ENCODE results near the gene NDUFB8. TPM values are rescaled to one million over a fixed set of nuclear protein-coding genes. Genes with fewer than 3 reads are reported as not detected.
"Not testable (repeated sequence)": the region's sequence is repeated elsewhere in the genome, so short reads cannot be mapped to it uniquely, and the experiment has no call there.

NDUFB8 gene
- total RNA-seq, result 141 to 157 TPM (median 145 TPM) in 3 replicates

DNA sequence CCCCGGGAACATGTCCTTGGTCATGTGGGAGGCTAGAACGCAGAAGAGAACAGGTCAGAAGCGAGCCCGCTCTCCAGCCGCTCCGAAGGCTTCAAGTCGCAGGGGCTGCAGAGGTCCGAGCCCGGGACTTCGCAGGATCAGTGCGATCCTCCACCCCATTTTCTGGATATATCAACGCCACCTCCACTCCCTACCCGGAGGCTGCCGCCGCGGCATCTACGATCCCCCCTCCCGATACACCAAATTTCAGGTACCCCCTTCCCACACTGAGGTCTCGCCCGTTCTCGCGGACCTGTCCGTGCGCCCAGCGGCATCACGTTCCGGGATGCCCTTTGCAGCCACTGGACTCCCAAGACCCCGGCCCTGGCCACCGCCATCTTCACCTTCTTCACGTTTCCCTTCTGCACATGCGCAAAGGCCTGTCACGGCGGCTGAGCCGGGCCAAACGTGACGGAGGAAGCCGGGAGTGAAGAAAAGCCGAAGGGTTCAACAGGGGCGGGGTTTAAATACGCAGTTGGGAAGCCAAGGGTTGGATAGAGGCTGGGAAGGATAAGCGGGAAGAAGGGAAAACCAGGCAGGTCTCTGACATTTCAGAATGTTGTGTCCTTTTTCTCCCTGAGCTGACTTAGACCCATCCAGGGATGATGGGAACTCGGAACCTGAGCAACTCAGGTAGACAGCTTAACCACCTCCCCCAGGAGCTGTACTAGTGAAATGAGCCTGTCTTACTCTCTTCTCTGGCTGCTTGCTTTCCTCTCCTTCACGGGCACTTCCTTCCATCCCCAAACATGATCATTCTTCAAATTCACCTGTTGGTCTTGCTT, at the start of gene NDUFB8:
Gene NDUFB8 (minus strand): TSS at position 397 of the 824 bp plus-strand sequence. CDS start 20 bp downstream, at position 377.
- no peaks in the 10 kb centered on the region for H3K27me3 Mint-ChIP-seq (ENCODE audit: low read depth)
- peak; percentile 68 to 86 for DNase-seq (ENCODE audit: low spot score in 2 of 2, unreplicated experiment in 2 of 2)
- peak within 1 kb of the TSS; percentile 94 for H3K27ac Mint-ChIP-seq
- TF ChIP-seq, protein P1, sequence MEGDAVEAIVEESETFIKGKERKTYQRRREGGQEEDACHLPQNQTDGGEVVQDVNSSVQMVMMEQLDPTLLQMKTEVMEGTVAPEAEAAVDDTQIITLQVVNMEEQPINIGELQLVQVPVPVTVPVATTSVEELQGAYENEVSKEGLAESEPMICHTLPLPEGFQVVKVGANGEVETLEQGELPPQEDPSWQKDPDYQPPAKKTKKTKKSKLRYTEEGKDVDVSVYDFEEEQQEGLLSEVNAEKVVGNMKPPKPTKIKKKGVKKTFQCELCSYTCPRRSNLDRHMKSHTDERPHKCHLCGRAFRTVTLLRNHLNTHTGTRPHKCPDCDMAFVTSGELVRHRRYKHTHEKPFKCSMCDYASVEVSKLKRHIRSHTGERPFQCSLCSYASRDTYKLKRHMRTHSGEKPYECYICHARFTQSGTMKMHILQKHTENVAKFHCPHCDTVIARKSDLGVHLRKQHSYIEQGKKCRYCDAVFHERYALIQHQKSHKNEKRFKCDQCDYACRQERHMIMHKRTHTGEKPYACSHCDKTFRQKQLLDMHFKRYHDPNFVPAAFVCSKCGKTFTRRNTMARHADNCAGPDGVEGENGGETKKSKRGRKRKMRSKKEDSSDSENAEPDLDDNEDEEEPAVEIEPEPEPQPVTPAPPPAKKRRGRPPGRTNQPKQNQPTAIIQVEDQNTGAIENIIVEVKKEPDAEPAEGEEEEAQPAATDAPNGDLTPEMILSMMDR (IDR thresholded peaks at IDR 0.05; ENCODE audit: unreplicated experiment), result no peak
- peaks cover 14% of the 10 kb centered on the region for H3K4me1 Mint-ChIP-seq
- H3K4me3 Mint-ChIP-seq, result peak within 1 kb of the TSS; percentile 99
- H3K36me3 Mint-ChIP-seq, result peaks cover 10% of the 10 kb centered on the region
- no peaks in the 10 kb centered on the region for H3K9me3 Mint-ChIP-seq

DNA sequence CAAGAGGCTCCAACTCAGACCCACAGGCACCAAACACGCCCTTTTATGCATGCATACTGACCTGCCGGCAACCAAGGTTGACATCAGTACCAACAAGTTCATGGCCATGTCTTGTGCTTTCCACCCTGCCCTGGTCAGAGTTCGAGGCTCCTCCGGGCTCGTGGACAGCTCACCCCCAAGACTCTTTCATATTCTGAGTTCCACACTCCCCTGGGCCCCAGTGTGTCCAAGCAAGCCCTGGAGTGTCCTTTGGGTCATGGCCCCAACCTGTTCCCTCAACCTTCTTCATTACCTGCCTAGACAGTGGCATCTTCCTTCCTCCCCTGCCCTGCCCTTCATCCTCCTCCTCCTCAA, 46.6 kb upstream of the NDUFB8 start:
- H3K27me3 Mint-ChIP-seq (ENCODE audit: low read depth), result peaks cover 86% of the 10 kb centered on the region
- no peak for DNase-seq (ENCODE audit: low spot score in 2 of 2, unreplicated experiment in 2 of 2)
- TF ChIP-seq, protein P1 (IDR thresholded peaks at IDR 0.05; ENCODE audit: unreplicated experiment), result no peak
- no peaks in the 10 kb centered on the region for H3K9me3 Mint-ChIP-seq
- H3K27ac Mint-ChIP-seq, result no peak overlapping the region
- no peak overlapping the region for H3K4me3 Mint-ChIP-seq
- no peaks in the 10 kb centered on the region for H3K36me3 Mint-ChIP-seq
- no peaks in the 10 kb centered on the region for H3K4me1 Mint-ChIP-seq

DNA sequence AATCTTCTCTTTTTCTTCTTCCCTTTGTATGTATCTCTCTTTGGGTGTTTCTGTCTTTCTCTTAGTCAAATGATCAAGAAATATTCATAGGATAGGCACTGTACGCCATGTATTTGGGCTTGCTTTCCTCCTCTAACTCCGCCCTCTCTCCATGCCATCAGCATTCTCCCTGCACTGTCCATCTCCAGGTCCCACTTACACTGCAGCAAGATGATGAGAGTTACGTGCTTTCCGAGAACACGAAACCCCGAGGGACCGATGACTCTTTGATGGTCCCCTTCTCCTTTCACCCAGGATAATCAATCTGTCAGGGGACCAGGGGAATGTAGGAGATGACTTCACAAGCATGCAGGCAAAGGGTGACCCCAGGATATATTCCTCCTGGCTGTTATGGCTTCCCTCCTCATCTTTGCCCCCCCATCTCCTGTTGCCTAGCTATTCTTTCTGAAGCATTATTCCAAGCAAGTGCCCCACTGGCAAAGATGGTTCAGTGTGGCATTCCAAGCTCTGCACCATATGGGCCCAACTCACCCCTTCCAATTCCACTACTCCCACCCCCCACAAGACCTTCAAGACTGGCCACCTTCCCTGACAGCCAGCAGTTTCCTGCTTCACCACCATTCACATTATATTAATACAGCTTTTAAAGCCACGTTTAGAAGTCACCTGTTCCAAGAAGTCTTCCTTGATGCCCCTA, 46.1 kb upstream of the NDUFB8 start:
- no peak overlapping the region for H3K4me3 Mint-ChIP-seq
- H3K27ac Mint-ChIP-seq, result no peak overlapping the region
- no peak for DNase-seq (ENCODE audit: low spot score in 2 of 2, unreplicated experiment in 2 of 2)
- peaks cover 82% of the 10 kb centered on the region for H3K27me3 Mint-ChIP-seq (ENCODE audit: low read depth)
- H3K4me1 Mint-ChIP-seq, result no peaks in the 10 kb centered on the region
- no peaks in the 10 kb centered on the region for H3K9me3 Mint-ChIP-seq
- H3K36me3 Mint-ChIP-seq, result no peaks in the 10 kb centered on the region
- TF ChIP-seq, protein P1 (IDR thresholded peaks at IDR 0.05; ENCODE audit: unreplicated experiment), result no peak

DNA sequence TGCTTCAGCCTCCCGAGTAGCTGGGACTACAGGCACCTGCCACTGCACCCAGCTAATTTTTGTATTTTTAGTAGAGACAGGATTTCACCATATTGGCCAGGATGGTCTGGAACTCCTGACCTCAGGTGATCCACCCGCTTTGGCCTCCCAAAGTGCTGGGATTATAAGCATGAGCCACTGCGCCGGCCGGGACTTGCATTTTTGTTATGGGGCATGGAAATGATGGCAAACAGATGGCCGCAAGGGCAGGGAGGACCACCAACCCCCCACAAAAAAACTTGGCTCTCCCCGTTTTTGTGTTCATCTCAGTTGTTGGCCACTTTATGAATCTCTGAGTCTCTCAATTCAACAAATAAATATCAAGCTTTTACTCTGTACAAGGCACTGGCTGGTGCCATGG, 45.5 kb upstream of the NDUFB8 start:
- H3K4me1 Mint-ChIP-seq; H3K9me3 Mint-ChIP-seq; DNase-seq (ENCODE audit: low spot score in 2 of 2, unreplicated experiment in 2 of 2); H3K27ac Mint-ChIP-seq; H3K36me3 Mint-ChIP-seq; H3K4me3 Mint-ChIP-seq: not testable (repeated sequence)
- H3K27me3 Mint-ChIP-seq (ENCODE audit: low read depth), result peaks cover 76% of the 10 kb centered on the region

DNA sequence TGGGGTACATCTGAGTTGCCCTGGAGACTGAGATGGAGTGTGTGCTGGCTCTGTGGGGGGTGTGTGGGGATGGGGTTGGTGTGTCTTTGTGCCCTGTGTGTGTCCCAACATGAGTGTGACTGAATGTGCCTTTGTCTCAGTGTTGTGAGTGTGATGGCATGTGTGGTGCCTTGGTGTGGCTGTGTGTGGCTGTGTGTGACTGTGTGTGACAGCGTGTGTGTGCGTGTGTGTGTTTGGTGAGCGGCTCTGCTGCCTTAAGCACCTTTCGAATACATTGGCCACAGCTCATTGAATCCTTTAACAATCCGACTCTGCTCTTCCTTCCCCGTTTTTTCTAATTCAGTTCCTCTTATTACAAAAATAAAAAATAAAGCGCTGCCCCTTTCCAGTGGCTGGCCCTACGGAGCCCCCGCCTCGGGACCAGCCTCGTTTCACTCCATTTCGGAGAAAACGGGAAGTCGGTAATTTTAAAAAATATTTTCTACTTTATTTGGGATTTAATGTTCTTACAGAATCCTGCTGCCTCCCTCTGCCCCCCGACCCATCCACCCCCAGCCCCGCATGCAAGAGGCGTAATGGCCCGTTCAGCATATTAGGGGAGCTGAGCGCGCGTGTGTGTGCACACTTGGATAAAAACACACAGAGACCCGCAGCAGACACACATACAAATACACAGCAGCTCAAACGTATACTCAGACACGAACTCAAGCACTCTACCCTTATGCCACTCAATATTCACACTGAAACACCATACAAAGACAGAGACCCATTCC, 41.6 kb upstream of the NDUFB8 start:
- Mint-ChIP-seq H3K4me3 (no peak overlapping the region), H3K27ac (no peak overlapping the region), H3K36me3 (no peaks in the 10 kb centered on the region), H3K27me3 (ENCODE audit: low read depth) (peaks cover 38% of the 10 kb centered on the region), H3K4me1 (no peaks in the 10 kb centered on the region), H3K9me3 (no peaks in the 10 kb centered on the region)
- TF ChIP-seq, protein P1 (IDR thresholded peaks at IDR 0.05; ENCODE audit: unreplicated experiment), result no peak
- no peak for DNase-seq (ENCODE audit: low spot score in 2 of 2, unreplicated experiment in 2 of 2)

All from mesothelial cell of epicardium (in vitro differentiated cells).